Fibroblast of peridontal ligament (primary cell): ENCODE results near the gene ROBO1.
A peak's percentile ranks its signal among the peaks of the same experiment; 100 is the strongest.
"Not testable (repeated sequence)": the region's sequence is repeated elsewhere in the genome, so short reads cannot be mapped to it uniquely, and the experiment has no call there.

Experiments
- DNase-seq: peaks from one replicate; pipeline ENCODE4 v3.0.0-alpha.2; 2010; ENCODE audit errors: extremely low read depth

Gene ROBO1

GRCh38 chr3:79314544-79314943, 453.3 kb downstream of the ROBO1 start:
- DNase-seq, result no peak

- DNase-seq, result no peak
These were observed 457.8 kb downstream of the ROBO1 start for GRCh38 chr3:79310016-79310415.

- DNase-seq, result peak; percentile 57
These were observed 460.7 kb downstream of the ROBO1 start for GRCh38 chr3:79306934-79307570.

GRCh38 chr3:79299949-79300635, 467.7 kb downstream of the ROBO1 start:
- not testable (repeated sequence) for DNase-seq

GRCh38 chr3:79297245-79297960, 470.4 kb downstream of the ROBO1 start:
- DNase-seq, result peak; percentile 99

- DNase-seq, result peak; percentile 25
These were observed 480.9 kb downstream of the ROBO1 start for GRCh38 chr3:79286882-79287281.

GRCh38 chr3:79285871-79286270, 481.9 kb downstream of the ROBO1 start:
- DNase-seq, result no peak

- DNase-seq, result no peak
These were observed 482.4 kb downstream of the ROBO1 start for GRCh38 chr3:79285380-79285779.

GRCh38 chr3:79284781-79285180, 483.0 kb downstream of the ROBO1 start:
- DNase-seq, result no peak

GRCh38 chr3:79278681-79279080, 489.1 kb downstream of the ROBO1 start:
- no peak for DNase-seq

GRCh38 chr3:79268422-79268821, 499.4 kb downstream of the ROBO1 start:
- no peak for DNase-seq

- DNase-seq, result no peak
These were observed 502.9 kb downstream of the ROBO1 start for GRCh38 chr3:79264892-79265291.

GRCh38 chr3:79263423-79263822, 504.4 kb downstream of the ROBO1 start:
- no peak for DNase-seq

GRCh38 chr3:79258479-79258878, 509.3 kb downstream of the ROBO1 start:
- no peak for DNase-seq

GRCh38 chr3:79257791-79258190, 510.0 kb downstream of the ROBO1 start:
- DNase-seq, result peak; percentile 33

GRCh38 chr3:79255702-79256101, 512.1 kb downstream of the ROBO1 start:
- DNase-seq, result no peak

GRCh38 chr3:79255292-79255691, 512.5 kb downstream of the ROBO1 start:
- no peak for DNase-seq

GRCh38 chr3:79253704-79254103, 514.1 kb downstream of the ROBO1 start:
- peak; percentile 62 for DNase-seq

- DNase-seq, result no peak
These were observed 514.5 kb downstream of the ROBO1 start for GRCh38 chr3:79253271-79253670.

- DNase-seq, result no peak
These were observed 517.1 kb downstream of the ROBO1 start for GRCh38 chr3:79250746-79251145.

- DNase-seq, result peak; percentile 33
These were observed 518.1 kb downstream of the ROBO1 start for GRCh38 chr3:79249701-79250100.

- DNase-seq, result peak; percentile 41
These were observed 520.1 kb downstream of the ROBO1 start for GRCh38 chr3:79247725-79248043.
